Measurements from ENCODE around the gene CADPS2.

The CADPS2 gene

DNA sequence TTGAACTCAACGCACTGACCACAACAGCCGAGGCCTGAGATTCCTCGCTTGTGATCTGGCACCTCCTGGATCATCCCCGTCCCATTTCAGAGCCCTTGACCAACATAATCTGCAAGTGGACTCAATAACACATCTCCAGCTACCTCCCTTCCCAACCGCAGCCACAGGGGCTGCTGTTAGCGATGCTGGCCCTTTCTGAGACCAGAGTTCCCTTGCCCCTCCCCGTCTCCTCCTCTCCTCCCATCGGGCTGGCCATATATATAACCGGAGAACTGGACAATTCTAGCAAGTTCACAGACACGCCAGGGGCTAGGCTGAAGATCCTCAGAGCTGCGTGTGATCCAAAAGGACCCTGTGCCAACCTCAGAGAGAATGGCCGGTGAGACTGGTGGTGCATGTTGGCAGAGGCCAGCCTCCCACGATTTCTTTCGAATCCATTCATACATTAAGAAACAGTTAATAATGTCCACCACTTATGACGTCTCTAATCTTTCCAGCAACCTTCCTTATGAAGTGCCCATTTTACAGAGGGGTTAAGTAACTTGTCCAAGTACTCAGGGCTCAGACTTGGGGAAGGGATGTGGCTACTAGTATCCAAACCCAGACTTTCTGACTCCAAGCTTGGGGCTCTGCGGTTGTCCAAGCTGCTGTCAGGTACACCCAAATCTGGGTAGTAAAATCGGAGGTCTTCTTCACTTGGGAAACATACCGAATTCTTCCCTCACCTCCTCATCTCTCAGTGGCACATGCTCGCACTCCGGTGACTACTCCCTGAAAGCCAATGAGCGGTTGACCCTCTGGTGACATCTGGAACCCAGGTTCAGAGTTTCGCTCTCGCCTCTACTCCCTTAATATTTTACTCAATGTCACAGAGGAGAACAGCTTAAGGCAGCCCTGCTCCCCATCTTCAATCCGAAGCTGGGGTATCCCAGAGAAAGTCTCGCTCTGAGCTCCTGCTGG is 570.5 kb downstream of the CADPS2 start:
- no peak for DNase-seq (ENCODE audit: low read depth in 4 of 4, low spot score in 1 of 4)

DNA sequence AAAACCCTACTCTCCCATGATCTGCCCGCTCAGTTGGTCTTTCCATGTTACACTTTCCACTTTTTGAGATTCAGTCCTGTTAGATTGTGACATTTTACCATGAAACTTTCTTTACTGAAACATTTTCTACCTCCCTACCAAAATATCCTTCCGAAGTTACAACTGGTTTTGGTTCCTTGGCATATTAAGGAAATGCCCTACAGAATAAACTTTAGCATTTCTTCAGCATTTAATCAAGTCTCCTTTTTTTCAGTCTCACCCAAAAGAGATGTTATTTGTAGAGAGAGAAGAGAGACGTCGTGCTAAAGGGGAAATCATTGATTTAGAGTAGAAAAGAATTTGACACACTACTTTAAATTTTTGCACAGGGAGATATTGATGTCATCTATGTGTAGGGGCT is 572.0 kb downstream of the CADPS2 start:
- no peak for DNase-seq (ENCODE audit: low read depth in 4 of 4, low spot score in 1 of 4)

DNA sequence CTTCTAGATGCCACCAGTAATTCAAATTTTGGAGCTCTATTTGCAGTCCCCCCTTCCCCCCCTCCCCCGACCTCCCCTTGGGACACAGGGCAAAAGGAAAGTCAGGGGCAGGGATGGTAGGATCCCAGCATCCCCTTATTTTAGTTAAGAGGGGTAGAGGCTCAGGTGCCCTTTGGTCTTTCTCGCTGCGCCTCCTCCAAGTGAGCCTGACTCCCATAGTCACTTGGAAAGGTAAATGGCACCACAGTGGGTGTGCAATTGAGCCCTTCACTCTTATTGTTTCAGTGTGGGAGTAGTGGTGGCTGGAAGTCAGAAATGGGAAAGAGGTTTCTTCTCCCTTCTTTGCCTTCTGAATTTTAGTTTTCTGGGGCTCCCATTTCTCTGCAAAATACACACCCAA is 573.5 kb downstream of the CADPS2 start:
- no peak for DNase-seq (ENCODE audit: low read depth in 4 of 4, low spot score in 1 of 4)

DNA sequence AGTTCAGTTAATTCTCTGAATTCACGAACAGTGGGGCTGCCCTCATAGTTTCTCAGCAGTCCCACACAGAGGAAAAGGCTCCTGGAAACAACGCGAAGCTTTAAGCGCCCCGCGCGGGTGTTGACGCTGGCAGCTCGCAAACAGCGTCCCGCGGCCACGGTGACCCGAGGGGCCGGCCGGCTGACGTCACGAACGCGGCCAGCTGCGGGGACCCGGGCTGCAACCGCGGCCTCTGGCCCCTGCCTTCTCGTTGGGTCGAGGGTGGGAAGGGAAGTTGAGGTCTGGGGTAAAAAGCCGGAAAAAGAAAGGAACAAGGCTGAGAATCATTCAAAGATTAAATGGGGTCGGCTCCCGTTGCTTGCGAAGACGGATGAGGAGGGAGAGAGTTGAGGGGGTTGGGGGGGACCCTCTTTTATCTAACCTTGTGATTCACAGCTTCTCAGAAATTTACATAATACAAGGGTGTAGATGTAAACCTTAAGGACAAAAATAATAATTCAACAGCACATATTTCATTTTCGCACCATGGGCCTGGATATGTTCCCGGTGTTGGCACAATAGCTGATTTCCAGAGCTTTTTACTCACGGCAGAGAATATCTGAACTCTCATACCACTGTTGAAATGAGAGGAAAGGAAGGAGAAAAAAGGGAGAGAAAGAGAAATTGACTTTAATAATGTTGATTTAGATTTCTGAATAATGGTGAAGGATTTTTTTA is 574.4 kb downstream of the CADPS2 start:
- DNase-seq (ENCODE audit: low read depth in 4 of 4, low spot score in 1 of 4): no peak

DNA sequence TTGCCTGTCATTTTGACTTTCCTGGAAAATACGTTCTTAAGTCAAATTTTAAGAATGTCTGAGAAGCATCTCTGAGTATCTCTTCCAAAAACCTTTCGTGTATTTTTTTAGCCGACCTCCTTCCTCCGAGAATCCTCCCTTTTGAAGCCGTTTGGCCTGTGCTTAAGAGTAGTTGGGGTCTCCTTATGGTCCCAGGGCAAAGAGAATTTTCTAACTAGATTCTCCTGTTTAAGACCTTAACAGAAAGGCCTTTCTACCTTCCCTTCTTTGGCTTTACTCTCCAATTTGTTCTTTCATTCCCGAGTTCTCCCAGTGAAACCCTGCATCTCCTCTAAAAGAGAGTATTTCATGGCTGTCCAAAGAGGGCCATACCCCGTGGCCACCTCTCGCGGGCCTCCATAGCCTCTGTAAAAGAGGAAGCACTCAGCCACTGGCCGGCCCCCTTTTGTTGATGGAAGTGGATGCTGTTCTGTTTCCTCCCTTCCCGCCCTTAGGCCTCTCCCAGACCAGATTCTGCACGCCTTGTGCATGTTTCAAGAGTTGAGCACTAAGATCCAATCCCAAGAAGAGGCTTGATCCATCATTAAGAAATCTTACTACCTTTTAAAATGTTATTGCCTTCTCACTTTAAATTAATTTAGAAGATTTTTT is 575.1 kb downstream of the CADPS2 start:
- DNase-seq (ENCODE audit: low read depth in 4 of 4, low spot score in 1 of 4): no peak

DNA sequence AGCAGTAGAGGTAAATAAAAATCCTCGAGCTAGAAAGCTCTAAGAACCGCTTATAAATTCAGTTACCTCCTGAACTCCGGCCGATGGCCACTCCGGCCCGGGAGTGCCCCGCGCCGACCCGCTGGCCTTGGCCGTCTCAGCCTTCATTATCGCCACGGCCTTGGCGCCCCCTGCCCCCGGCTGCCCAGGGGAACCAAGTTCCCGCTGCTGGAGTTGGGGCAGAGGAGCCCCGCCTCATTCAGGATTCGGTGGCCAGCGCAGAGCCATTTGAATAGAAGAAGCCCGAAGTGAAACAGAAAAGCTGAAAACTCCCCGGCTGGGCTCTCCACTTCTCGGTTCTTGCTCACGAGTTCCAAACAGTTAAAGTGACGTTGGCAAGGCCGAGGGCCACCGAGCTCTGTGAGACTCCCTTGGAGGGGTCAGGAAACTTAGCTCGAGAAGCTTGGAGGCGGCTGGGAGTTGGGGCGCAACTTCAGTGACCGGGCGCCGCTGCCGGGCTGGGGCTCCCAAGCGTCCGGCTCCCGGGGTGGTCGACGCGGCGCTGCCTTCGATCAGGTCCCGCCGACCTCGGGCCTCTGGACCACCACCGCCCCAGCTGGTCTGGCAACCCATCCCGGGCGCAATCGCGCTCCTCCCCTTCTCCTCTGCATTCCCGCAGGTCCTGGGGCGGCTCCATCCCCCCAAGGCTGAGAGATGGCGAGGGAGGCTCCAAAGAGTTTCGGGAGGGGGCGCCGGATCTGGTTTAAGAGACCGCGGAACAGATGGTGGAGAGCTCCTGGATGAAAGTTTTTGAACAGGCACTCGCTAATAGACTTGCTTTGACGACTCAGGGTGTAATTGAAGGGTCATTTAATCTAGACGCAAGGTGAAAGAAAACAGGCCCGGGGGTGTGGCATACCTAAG is 575.9 kb downstream of the CADPS2 start:
- DNase-seq (ENCODE audit: low read depth in 4 of 4, low spot score in 1 of 4): no peak

DNA sequence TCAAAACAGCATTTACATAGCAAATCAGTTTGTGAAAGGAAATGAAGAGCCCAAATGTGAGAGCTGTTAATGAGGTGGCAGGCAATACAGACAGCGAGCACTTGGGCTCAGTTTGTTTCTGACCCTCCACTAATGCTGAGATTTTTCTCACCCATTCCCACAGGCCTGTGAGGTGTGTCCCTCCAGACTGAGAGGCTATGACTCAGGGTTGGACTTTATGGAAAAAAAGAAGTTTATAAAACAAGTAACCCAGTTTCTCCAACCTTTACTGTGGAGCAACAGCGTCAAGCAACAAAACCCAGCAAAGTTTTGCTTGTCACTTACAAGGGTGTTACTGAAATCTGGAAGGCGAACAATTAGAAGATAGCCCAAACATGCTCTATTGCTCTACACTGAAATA is 576.8 kb downstream of the CADPS2 start:
- no peak for DNase-seq (ENCODE audit: low read depth in 4 of 4, low spot score in 1 of 4)

DNA sequence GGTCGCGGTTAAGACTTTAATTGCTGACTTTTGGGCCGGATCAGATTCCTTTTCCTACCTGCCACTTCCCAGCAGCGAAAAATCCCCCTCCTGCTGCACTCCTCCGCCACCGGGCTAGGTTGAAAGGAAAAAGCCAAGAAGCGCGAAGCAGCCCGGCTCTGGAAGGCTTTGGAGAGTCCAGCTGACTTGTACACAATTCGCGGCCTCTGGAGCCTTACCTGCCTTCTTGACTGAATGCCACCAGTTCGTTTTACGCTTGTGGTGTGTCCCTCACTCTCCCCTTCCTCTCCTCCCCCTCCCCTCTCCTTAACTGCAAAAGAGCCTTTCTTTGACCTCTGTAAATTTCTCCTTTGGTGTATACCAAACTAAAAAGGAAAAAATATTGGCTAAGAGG is 579.0 kb downstream of the CADPS2 start:
- DNase-seq (ENCODE audit: low read depth in 4 of 4, low spot score in 1 of 4): no peak

DNA sequence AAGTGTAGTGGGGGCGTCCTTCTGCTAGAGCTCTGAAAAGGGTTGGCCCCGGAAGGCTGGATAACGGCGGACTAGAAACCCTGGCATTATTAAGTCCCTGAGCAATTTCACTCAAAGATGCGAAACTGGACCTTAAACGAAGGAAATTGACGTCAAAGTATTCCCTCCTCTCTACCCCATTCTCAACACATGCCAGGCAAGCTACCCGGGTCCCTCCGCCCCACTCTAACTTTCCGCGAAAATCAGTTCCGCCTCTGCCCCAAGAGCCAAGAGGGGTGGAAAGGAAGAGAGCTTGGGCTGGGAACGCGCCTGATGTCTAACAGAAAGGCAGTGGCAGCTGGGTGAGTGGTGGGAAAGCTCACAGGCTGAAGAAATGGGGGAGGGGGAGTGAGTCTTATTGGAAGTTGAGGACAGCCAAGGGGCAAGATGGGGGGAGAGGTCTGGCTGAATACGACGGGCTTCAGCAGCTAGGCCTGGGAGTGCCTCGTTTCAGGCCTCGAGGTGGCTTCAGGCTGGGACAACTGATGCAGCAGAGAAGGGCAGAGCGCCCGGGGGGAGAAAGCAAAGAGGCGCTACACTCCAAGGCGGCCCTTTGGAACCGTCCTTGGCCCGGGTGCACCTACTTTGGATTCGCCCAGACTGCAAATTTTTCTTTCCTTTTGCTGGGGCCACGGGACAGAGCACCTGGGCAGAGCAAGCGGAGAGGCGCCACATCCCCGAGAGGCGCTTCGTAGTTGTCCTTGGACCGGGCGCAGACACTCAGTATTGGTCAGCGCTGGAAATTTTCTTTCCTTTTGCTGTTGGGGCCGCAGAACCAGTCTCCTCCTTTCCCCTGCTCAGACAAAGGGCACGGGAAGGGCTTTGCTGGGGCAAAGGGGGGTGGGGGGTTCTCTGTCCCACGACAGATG is 579.7 kb downstream of the CADPS2 start:
- no peak for DNase-seq (ENCODE audit: low read depth in 4 of 4, low spot score in 1 of 4)

DNA sequence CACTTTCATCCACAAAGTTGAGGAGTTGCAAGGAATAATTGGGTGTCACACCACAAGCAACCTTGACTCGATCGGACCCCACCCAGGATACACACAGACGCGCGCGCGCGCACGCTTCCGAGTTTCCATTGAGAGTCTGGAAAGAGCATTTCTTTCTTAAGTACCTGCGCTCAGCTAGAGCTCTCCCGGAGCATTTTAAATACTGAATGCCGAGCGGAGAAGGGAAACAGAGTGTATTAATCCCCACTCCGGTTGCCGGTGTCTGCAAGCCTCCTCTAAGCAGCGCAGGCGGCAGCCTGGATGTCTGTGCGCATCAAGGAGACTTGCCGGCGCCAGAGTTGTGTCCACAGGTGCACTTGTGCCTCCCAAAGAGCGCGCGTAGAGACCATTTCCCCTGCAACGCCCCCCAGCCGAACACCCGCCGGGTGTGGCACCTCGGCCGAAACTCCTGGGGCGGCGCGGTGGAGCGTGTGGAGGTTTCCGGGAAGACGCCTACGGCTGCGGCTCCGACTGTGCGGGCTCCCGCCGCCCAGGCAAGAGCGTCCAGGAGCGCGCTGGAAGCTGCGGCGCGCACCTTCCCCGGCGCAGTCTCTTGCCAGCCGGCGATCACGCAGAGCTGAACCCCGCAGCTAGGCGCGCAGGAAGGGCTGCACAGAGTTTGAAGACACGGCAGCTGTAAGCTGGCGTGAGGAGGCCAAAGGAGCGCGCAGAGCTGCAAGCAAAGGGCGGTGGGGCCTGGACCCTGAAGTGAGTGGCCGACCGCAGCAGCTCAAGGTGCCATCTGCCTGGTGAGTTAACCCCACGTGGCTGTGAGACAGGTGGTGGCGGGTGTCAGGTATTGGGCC is 580.6 kb downstream of the CADPS2 start:
- DNase-seq (ENCODE audit: low read depth in 4 of 4, low spot score in 1 of 4): no peak

DNA sequence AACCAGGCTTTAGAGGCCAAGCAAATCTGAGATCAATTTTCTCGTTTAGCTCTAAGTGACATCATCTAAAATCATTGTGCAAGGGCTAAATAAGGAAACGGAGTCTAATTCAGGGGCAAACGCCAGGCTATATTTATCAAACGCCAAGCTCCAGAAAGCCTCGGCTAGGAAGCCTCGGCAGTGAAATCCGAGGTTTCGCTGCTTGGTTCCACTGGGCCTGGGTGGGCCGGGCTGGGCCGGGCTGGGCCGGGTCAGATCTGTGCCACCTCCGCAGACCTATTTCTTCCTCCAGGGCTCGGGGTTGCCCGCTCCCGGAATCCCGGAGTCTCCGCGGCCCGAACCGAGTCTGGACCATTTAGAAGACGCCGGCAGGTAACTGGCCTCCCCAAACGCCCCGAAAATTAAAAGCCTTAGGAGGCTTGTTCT is 581.3 kb downstream of the CADPS2 start:
- no peak for DNase-seq (ENCODE audit: low read depth in 4 of 4, low spot score in 1 of 4)

DNA sequence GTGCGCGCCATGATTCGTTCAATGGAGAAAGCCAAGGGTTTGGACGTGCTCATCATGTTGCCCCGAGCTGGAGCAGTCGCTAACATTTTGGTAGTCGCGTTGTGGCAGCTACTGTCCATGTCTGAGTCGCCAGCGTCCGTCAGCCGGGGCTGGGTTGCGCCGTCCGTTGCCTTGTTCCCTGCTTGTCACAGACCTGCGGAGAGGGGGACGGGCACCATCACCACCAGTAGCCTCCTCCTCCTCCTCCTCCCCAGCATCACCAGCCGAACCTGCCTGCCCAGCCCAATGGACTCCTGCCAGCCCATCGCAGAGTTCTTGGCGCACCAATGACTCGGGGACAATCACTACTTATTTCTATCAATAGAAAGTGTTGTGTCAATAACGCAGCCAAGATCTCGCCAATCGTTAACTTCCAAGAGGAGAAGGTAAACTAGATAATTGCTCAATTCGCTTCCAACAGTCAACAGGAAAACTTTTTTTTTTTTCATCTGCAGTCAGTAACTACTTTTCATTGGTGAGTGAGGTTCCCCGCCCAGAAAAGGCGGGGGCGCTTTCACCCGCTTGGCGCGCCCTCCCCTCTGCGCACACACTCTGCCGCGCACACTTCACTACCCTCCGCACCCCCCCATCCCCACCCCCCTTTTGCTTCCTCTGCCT is 581.8 kb downstream of the CADPS2 start, which contains the start of gene FEZF1:
Gene FEZF1, minus strand, starts transcription at position 432 of the 657 bp plus-strand sequence. Its CDS starts 313 bp downstream, at position 119.
- no peak for DNase-seq (ENCODE audit: low read depth in 4 of 4, low spot score in 1 of 4)

DNA sequence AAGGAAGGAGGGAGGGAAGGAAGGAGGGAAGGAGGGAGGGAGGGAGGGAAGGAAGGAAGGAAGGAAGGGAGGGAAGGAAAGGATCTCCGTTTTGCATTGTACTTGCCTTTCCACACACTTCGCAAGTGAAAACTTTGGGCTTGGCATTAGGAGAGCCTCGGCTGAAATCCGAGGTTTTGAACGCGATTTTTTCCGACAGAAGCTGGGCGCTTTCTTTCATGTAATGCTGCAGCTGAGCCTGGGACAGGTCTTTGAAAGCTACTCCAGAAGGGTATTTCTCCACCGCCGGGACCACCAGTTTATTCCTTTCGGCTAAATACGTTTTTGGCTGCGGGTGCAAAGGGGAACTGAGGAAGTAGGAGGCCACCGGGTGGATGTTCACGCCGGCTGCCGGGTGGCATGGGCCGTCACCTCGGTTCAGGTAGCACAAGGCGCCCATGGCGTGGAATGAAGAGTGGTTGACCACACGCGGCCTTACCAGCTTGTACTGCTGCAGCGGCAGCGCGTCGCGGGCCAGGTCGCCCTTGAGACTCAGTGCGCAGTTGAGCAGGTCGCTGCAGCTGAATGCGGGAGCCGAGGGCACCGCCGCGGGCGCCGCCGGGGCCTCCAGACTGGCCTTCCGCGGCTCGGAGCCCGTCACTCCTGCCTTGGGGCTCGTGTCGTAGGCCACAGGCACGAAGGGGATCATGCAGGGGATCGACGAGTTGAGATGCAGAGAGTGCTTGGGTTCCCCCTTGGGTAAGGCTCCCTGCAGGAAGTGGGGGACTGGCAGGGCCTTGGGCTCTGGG is 582.5 kb downstream of the CADPS2 start:
- DNase-seq (ENCODE audit: low read depth in 4 of 4, low spot score in 1 of 4): no peak

DNA sequence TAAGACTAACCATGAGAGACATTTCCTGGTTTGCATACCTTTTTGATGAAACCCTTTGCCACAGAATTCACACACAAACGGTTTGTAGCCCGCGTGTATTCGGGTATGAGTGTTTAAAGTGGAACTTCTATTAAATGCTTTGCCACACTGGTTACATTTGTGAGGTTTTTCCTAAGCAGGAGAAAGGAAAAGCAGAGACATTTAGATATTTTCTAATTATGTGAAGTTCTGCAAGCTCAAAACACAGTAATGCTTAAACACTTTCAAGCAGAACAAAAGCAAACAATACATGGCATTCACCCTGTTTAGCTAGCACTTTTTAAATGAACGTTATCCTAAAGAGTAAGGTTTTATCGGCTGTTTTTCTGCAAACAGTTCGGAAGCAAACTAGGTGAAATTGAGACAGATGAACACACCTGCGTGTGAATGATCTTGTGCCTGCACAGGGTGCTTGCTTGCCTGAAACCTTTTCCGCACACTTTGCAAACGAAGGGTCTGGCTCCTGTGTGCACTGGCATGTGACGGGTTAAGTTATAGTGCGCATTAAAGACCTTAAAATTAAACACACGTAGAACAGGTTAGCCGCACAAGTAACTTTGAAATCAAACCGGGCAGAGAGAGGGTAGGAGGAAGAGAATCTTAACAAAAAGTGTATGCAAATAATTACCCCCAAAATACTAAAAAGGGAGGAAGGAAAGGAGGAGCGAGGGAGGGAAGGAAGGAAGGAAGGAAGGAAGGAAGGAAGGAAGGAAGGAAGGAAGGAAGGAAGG is 583.3 kb downstream of the CADPS2 start:
- no peak for DNase-seq (ENCODE audit: low read depth in 4 of 4, low spot score in 1 of 4)

DNA sequence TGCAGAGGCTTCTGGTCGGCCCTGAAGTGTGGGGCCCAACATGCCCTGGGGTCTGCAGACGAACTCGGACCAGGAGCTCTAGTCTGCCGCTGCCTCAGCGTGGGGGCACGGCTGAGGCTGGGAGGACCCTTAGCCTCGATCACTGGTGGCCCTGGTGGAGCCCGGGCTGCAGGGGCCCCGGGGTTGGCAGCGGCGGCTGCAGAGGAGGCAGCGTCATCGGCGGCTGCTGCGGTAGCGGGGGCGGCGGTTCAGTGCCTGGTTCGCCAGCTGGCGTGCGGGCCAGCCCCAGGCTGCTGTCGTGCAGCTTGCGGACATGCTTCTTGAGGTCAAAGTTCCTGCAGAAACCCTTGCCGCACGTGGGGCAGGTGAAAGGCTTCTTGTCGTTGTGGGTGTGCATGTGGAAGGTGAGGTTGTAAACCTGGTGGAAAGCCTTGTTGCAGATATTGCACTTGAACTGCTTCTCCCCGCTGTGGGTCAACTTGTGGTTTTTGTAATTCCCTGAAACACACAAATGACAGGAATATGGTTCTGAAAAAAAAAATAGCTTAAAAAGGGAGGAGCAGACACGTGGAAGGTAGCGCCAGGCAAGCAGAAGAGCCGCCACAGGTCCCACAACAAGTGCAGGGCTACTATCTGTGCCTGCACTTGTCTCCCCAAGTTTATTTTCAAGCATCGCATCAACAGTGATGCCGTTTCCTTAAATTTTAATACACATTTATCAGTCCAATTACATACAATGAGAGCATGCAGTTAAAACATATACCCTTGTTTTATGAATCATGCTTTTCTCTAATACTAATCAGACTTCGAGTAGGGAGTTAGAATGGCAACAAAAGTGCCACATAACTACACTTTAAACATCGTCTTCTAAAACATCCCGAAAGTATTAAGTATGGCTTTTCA is 584.2 kb downstream of the CADPS2 start:
- DNase-seq (ENCODE audit: low read depth in 4 of 4, low spot score in 1 of 4): no peak
